ENCODE measurements around the gene PLCB1.

Gene PLCB1

GRCh38 chr20:8163543-8163942 is 31.5 kb downstream of the PLCB1 start:
- DNase-seq (ENCODE audit: low read depth, low spot score), result no peak
- no peak for TF ChIP-seq CTCF (IDR thresholded peaks at IDR 0.05; ENCODE audit: low read depth, low read length)
- no peak overlapping the region for H3K4me3 ChIP-seq (ENCODE audit: low read depth, low read length)
- in situ Hi-C loops (cut with HindIII; ENCODE audit: low sequenced_read_pairs), result no loop called here

- in situ Hi-C loops (cut with HindIII; ENCODE audit: low sequenced_read_pairs), result no loop called here
- no peak for TF ChIP-seq CTCF (IDR thresholded peaks at IDR 0.05; ENCODE audit: low read depth, low read length)
- H3K4me3 ChIP-seq (ENCODE audit: low read depth, low read length), result no peak overlapping the region
- DNase-seq (ENCODE audit: low read depth, low spot score), result no peak
Observed at GRCh38 chr20:8166730-8167129, 34.7 kb downstream of the PLCB1 start.

GRCh38 chr20:8168785-8169288 is 36.8 kb downstream of the PLCB1 start:
- in situ Hi-C loops (cut with HindIII; ENCODE audit: low sequenced_read_pairs), result no loop called here
- no peak for DNase-seq (ENCODE audit: low read depth, low spot score)
- no peak for TF ChIP-seq CTCF (IDR thresholded peaks at IDR 0.05; ENCODE audit: low read depth, low read length)
- no peak overlapping the region for H3K4me3 ChIP-seq (ENCODE audit: low read depth, low read length)

- in situ Hi-C loops (cut with HindIII; ENCODE audit: low sequenced_read_pairs), result no loop called here
Observed at GRCh38 chr20:8170921-8171320, 38.9 kb downstream of the PLCB1 start.

GRCh38 chr20:8172191-8172590 is 40.1 kb downstream of the PLCB1 start:
- H3K4me3 ChIP-seq (ENCODE audit: low read depth, low read length), result no peak overlapping the region
- in situ Hi-C loops (cut with HindIII; ENCODE audit: low sequenced_read_pairs), result no loop called here
- no peak for DNase-seq (ENCODE audit: low read depth, low spot score)
- no peak for TF ChIP-seq CTCF (IDR thresholded peaks at IDR 0.05; ENCODE audit: low read depth, low read length)

More at GRCh38 chr20:8170921-8171320, 38.9 kb downstream of the PLCB1 start:
- TF ChIP-seq CTCF (IDR thresholded peaks at IDR 0.05; ENCODE audit: low read depth, low read length), result no peak
- no peak for DNase-seq (ENCODE audit: low read depth, low spot score)
- H3K4me3 ChIP-seq (ENCODE audit: low read depth, low read length), result no peak overlapping the region

GRCh38 chr20:8175741-8176675 is 43.9 kb downstream of the PLCB1 start:
- H3K4me3 ChIP-seq (ENCODE audit: low read depth, low read length), result no peak overlapping the region
- DNase-seq (ENCODE audit: low read depth, low spot score), result no peak
- TF ChIP-seq CTCF (IDR thresholded peaks at IDR 0.05; ENCODE audit: low read depth, low read length), result no peak
- in situ Hi-C loops (cut with HindIII; ENCODE audit: low sequenced_read_pairs), result no loop called here

Data from astrocyte of the spinal cord (primary cell).